ENCODE data around the gene CERS6.

Gene CERS6

DNA sequence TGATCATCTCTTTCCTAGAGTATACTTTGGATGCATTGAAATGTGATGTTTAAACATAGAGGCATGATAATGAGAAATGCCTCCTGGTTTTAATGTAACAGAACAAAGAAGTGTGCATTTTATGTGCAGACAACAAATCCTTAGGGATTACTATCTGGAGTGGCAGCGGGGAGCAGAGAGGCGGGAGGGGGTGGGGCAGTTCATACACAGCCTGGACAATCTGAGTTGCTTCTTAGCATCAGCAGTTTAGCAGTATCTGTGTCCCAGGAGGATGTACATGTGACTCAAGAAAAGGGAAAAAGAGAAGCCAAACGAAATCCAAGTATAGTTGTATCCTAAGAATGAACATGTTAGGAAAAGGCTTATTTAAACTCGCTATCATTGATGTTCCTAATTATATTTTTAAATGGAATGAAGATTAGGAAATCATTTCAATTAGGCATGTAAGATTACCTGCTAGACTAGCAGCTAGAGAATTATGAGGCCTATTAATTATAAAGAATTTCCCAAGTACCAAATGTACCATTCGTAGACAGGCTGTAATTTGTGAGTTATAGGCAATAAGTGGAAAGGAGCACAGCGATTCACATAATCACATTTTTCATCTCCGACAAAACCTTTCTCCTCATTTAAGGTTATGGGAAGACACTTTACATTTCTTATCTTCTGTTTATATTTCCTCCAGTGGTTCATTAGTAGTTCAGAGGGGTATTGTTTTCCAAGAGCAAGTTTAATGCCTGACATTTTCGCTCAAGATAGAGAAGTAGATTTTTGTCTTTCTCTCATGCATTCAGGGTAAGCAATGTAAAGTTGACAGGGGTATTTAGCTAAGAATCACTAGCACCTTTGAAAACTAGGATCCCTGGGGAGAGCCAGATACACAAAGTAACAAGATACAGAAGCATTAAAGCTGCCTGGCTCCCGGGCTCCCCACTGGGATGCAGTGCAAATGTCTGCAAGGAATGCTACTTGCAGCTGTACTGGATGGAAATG, 205.1 kb downstream of the CERS6 start:
- Histone ChIP-seq H3K4me1 (ENCODE audit: control insufficient read depth in 2 of 2, insufficient read depth in 1 of 2, low read depth in 1 of 2, low read length in 2 of 2) (peaks cover 12 to 22% of the 10 kb centered on the region in 2 donors), H2BK5ac (ENCODE audit: low read length) (no peak overlapping the region), H3K4me3 (ENCODE audit: low read length in 2 of 2) (no peak overlapping the region), H2AFZ (ENCODE audit: low read length) (no peak overlapping the region), H2AK5ac (ENCODE audit: low read depth, low read length) (no peak overlapping the region), H2BK12ac (ENCODE audit: low read length) (no peak overlapping the region), H2BK120ac (ENCODE audit: low read depth, low read length) (no peak overlapping the region), H3K4ac (ENCODE audit: low read length) (no peak overlapping the region), H3K27me3 (ENCODE audit: control insufficient read depth in 3 of 3, insufficient read depth in 3 of 3, low read depth in 1 of 3, low read length in 3 of 3) (no peaks in the 10 kb centered on the region), H3K79me1 (ENCODE audit: low read depth, low read length) (no peaks in the 10 kb centered on the region), H3K27ac (replicated peaks; ENCODE audit: low read length) (no peak overlapping the region), H3K14ac (ENCODE audit: low read length) (no peak overlapping the region), H3K9ac (ENCODE audit: low read depth, low read length, poor library complexity) (no peak overlapping the region), H4K8ac (ENCODE audit: low read depth, low read length) (no peak overlapping the region), H3K18ac (ENCODE audit: low read length) (no peak overlapping the region), H2BK15ac (ENCODE audit: low read length) (no peak overlapping the region), H3K36me3 (replicated peaks in 1 of 2; ENCODE audit: control insufficient read depth in 2 of 2, insufficient read depth in 2 of 2, low read length in 2 of 2) (no peaks in the 10 kb centered on the region), H3K23ac (ENCODE audit: low read depth, low read length, poor library complexity) (no peak overlapping the region), H3K9me3 (replicated peaks in 1 of 2; ENCODE audit: control insufficient read depth in 2 of 2, insufficient read depth in 1 of 2, low read depth in 1 of 2, low read length in 2 of 2) (no peaks in the 10 kb centered on the region), H3K4me2 (ENCODE audit: insufficient read depth, low read length, poor library complexity, severe bottlenecking) (no peak overlapping the region), H4K91ac (ENCODE audit: low read depth, low read length, poor library complexity) (no peak overlapping the region)
- DNase-seq (ENCODE audit: low spot score), result no peak
- no CpG with 5 or more reads among the region's 9 CpGs for WGBS, 2 donors (ENCODE audit: extremely low coverage in 2 of 2, insufficient read length in 2 of 2, insufficient replicate concordance in 1 of 2)

DNA sequence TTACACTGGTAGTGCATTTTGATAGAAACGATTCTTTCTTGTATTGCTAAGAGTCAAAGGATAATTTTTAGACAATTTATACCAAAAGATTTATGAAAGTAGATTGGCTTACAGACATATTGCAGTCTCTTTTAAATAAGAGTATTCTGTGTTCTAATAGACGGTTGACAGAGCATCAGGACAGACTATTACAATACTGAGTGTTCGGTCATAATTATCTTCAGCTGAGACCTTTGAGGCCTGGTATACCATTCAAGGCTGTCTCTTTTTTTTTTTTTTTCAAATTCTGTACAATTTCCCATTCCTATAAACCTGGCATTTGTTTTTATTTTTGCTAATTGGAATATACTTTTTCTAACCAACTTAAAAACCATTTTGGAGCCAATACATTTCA, 205.8 kb downstream of the CERS6 start:
- H3K14ac ChIP-seq (ENCODE audit: low read length), result no peak overlapping the region
- no peak overlapping the region for H2AK5ac ChIP-seq (ENCODE audit: low read depth, low read length)
- no peak overlapping the region for H2BK15ac ChIP-seq (ENCODE audit: low read length)
- H2BK12ac ChIP-seq (ENCODE audit: low read length), result no peak overlapping the region
- no peaks in the 10 kb centered on the region for H3K27me3 ChIP-seq (ENCODE audit: control insufficient read depth in 3 of 3, insufficient read depth in 3 of 3, low read depth in 1 of 3, low read length in 3 of 3)
- no peak overlapping the region for H2BK5ac ChIP-seq (ENCODE audit: low read length)
- no peak overlapping the region for H3K18ac ChIP-seq (ENCODE audit: low read length)
- H3K79me1 ChIP-seq (ENCODE audit: low read depth, low read length), result no peaks in the 10 kb centered on the region
- no peak overlapping the region for H4K8ac ChIP-seq (ENCODE audit: low read depth, low read length)
- H3K4ac ChIP-seq (ENCODE audit: low read length), result no peak overlapping the region
- no peak overlapping the region for H3K23ac ChIP-seq (ENCODE audit: low read depth, low read length, poor library complexity)
- no peak overlapping the region for H2AFZ ChIP-seq (ENCODE audit: low read length)
- H3K9me3 ChIP-seq (replicated peaks in 1 of 2; ENCODE audit: control insufficient read depth in 2 of 2, insufficient read depth in 1 of 2, low read depth in 1 of 2, low read length in 2 of 2), result no peaks in the 10 kb centered on the region
- H4K91ac ChIP-seq (ENCODE audit: low read depth, low read length, poor library complexity), result no peak overlapping the region
- WGBS, 2 donors (ENCODE audit: extremely low coverage in 2 of 2, insufficient read length in 2 of 2, insufficient replicate concordance in 1 of 2), result no CpG with 5 or more reads among the region's 3 CpGs
- no peak overlapping the region for H2BK120ac ChIP-seq (ENCODE audit: low read depth, low read length)
- H3K4me1 ChIP-seq (ENCODE audit: control insufficient read depth in 2 of 2, insufficient read depth in 1 of 2, low read depth in 1 of 2, low read length in 2 of 2), result peaks cover 12 to 22% of the 10 kb centered on the region in 2 donors
- H3K9ac ChIP-seq (ENCODE audit: low read depth, low read length, poor library complexity), result no peak overlapping the region
- no peak overlapping the region for H3K4me3 ChIP-seq (ENCODE audit: low read length in 2 of 2)
- no peak for DNase-seq (ENCODE audit: low spot score)
- H3K27ac ChIP-seq (replicated peaks; ENCODE audit: low read length), result no peak overlapping the region
- H3K4me2 ChIP-seq (ENCODE audit: insufficient read depth, low read length, poor library complexity, severe bottlenecking), result no peak overlapping the region
- no peaks in the 10 kb centered on the region for H3K36me3 ChIP-seq (replicated peaks in 1 of 2; ENCODE audit: control insufficient read depth in 2 of 2, insufficient read depth in 2 of 2, low read length in 2 of 2)

DNA sequence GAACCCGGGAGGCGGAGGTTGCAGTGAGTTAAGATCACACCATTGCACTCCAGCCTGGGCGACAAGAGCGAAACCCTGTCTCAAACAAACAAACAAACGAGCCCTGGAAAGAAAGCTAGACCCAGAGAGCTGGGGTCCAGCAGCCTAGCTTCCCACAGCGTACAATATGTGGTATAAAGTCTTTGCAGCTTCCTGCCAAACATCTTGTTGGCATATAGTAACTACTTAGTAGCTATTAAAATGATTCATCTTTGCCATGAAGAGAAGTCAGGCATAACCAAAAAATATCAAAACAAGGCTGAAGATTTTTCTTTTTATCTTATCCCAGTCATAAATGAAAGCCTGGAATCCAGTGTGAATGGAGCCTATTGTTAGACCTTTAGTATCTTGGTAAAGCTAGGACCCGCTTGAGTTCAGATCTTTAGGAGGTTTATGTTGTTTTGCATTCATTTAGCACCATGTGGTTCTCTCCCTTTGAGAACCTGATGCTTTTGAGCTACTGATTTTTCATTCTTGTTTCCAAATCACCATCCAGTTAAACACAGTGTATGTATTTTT, 206.7 kb downstream of the CERS6 start:
- no CpG with 5 or more reads among the region's 7 CpGs for WGBS, 2 donors (ENCODE audit: extremely low coverage in 2 of 2, insufficient read length in 2 of 2, insufficient replicate concordance in 1 of 2)
- Histone ChIP-seq H3K14ac (ENCODE audit: low read length) (no peak overlapping the region), H3K4me1 (ENCODE audit: control insufficient read depth in 2 of 2, insufficient read depth in 1 of 2, low read depth in 1 of 2, low read length in 2 of 2) (peaks cover 14 to 22% of the 10 kb centered on the region in 2 donors), H2AFZ (ENCODE audit: low read length) (no peak overlapping the region), H3K4me3 (ENCODE audit: low read length in 2 of 2) (no peak overlapping the region), H3K23ac (ENCODE audit: low read depth, low read length, poor library complexity) (no peak overlapping the region), H3K4ac (ENCODE audit: low read length) (no peak overlapping the region), H3K79me1 (ENCODE audit: low read depth, low read length) (no peaks in the 10 kb centered on the region), H3K27me3 (ENCODE audit: control insufficient read depth in 3 of 3, insufficient read depth in 3 of 3, low read depth in 1 of 3, low read length in 3 of 3) (no peaks in the 10 kb centered on the region), H2BK12ac (ENCODE audit: low read length) (no peak overlapping the region), H4K8ac (ENCODE audit: low read depth, low read length) (no peak overlapping the region), H3K9me3 (replicated peaks in 1 of 2; ENCODE audit: control insufficient read depth in 2 of 2, insufficient read depth in 1 of 2, low read depth in 1 of 2, low read length in 2 of 2) (no peaks in the 10 kb centered on the region), H2BK120ac (ENCODE audit: low read depth, low read length) (no peak overlapping the region), H3K9ac (ENCODE audit: low read depth, low read length, poor library complexity) (no peak overlapping the region), H3K4me2 (ENCODE audit: insufficient read depth, low read length, poor library complexity, severe bottlenecking) (no peak overlapping the region), H2BK5ac (ENCODE audit: low read length) (no peak overlapping the region), H2AK5ac (ENCODE audit: low read depth, low read length) (no peak overlapping the region), H4K91ac (ENCODE audit: low read depth, low read length, poor library complexity) (no peak overlapping the region), H3K36me3 (replicated peaks in 1 of 2; ENCODE audit: control insufficient read depth in 2 of 2, insufficient read depth in 2 of 2, low read length in 2 of 2) (no peaks in the 10 kb centered on the region), H2BK15ac (ENCODE audit: low read length) (no peak overlapping the region), H3K18ac (ENCODE audit: low read length) (no peak overlapping the region), H3K27ac (replicated peaks; ENCODE audit: low read length) (no peak overlapping the region)
- no peak for DNase-seq (ENCODE audit: low spot score)

DNA sequence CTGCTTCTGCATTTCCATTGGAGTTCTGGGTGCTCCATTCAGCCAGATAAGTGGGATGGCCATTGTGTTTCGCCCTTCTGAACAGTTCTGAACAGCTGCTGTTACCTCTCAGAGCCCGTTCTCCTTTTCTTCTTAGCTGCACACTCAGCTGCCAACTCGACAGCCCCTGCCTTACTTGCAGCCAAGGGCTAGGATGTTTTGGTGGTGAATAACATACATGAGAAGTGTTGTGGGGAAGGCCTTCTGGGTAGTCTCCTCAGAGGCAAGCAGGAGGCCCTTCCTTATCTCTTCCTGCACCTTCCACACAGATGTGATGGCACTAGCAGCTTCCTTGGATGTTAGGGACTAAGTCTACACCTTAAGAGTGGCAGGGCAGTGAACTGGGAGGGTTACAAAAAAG, 207.9 kb downstream of the CERS6 start:
- no peak overlapping the region for H2BK120ac ChIP-seq (ENCODE audit: low read depth, low read length)
- no peak overlapping the region for H3K4me2 ChIP-seq (ENCODE audit: insufficient read depth, low read length, poor library complexity, severe bottlenecking)
- H3K23ac ChIP-seq (ENCODE audit: low read depth, low read length, poor library complexity), result no peak overlapping the region
- H3K14ac ChIP-seq (ENCODE audit: low read length), result no peak overlapping the region
- DNase-seq (ENCODE audit: low spot score), result no peak
- no peak overlapping the region for H3K27ac ChIP-seq (replicated peaks; ENCODE audit: low read length)
- no peak overlapping the region for H3K9ac ChIP-seq (ENCODE audit: low read depth, low read length, poor library complexity)
- peak overlapping the region; percentile 1 for H3K18ac ChIP-seq (ENCODE audit: low read length)
- H3K36me3 ChIP-seq (replicated peaks in 1 of 2; ENCODE audit: control insufficient read depth in 2 of 2, insufficient read depth in 2 of 2, low read length in 2 of 2), result no peaks in the 10 kb centered on the region
- peaks cover 14 to 22% of the 10 kb centered on the region in 2 donors for H3K4me1 ChIP-seq (ENCODE audit: control insufficient read depth in 2 of 2, insufficient read depth in 1 of 2, low read depth in 1 of 2, low read length in 2 of 2)
- no peak overlapping the region for H2AFZ ChIP-seq (ENCODE audit: low read length)
- H3K4ac ChIP-seq (ENCODE audit: low read length), result no peak overlapping the region
- H3K4me3 ChIP-seq (ENCODE audit: low read length in 2 of 2), result no peak overlapping the region
- no peaks in the 10 kb centered on the region for H3K9me3 ChIP-seq (replicated peaks in 1 of 2; ENCODE audit: control insufficient read depth in 2 of 2, insufficient read depth in 1 of 2, low read depth in 1 of 2, low read length in 2 of 2)
- no peak overlapping the region for H2AK5ac ChIP-seq (ENCODE audit: low read depth, low read length)
- no peak overlapping the region for H2BK15ac ChIP-seq (ENCODE audit: low read length)
- H3K79me1 ChIP-seq (ENCODE audit: low read depth, low read length), result no peaks in the 10 kb centered on the region
- no peak overlapping the region for H2BK12ac ChIP-seq (ENCODE audit: low read length)
- no peaks in the 10 kb centered on the region for H3K27me3 ChIP-seq (ENCODE audit: control insufficient read depth in 3 of 3, insufficient read depth in 3 of 3, low read depth in 1 of 3, low read length in 3 of 3)
- WGBS, 2 donors (ENCODE audit: extremely low coverage in 2 of 2, insufficient read length in 2 of 2, insufficient replicate concordance in 1 of 2), result no CpG with 5 or more reads among the region's 3 CpGs
- H4K8ac ChIP-seq (ENCODE audit: low read depth, low read length), result no peak overlapping the region
- no peak overlapping the region for H4K91ac ChIP-seq (ENCODE audit: low read depth, low read length, poor library complexity)
- H2BK5ac ChIP-seq (ENCODE audit: low read length), result no peak overlapping the region

Measured in neuronal stem cell (in vitro differentiated cells).